Heart left ventricle (tissue), 13 donors: ENCODE measurements around the gene TEDC1.

Source experiments
- CTCF ChIP-seq, 12 donors: fragments of 200-600 bp; sonication (generic) in 4 of 12; IDR thresholded peaks; one replicate each; pipeline versions ENCODE4 v1.5.0 to v1.8.0; 2018 to 2022; ENCODE audit warnings: antibody characterized with exemption in 12 of 12, mild to moderate bottlenecking in 5 of 12
- POLR2A ChIP-seq, 2 donors: fragments of 450-650 bp; IDR thresholded peaks; one replicate each; pipeline ENCODE4 v1.6.1; 2017; ENCODE audit warnings: antibody characterized with exemption in 2 of 2, mild to moderate bottlenecking in 2 of 2, moderate library complexity in 2 of 2
- donor health status: ischemic (EF 13 %, LVEDD 7.1; RV severe dilation, severe dysfunction).
- donor health status: DM: no; HTN: yes; CAD: no.
- donor health status: DM: no; HTN: no; CAD: no.
- donor health status: ischemic (EF 25% LVEDD 6.9; RV normal size, moderate dysfunction).
- donor health status: ischemic (EF 25% LVEDD 5.7; RV mildly dilated, moderate dysfunction).
- donor health status: ischemic (EF 35%, LVEDD 5.7; RV mildly dilated, moderate dysfunction).
- donor health status: nonischemic (EF 11% LVEDD 7.7; RV severe dilation, severe dysfunction).
- donor health status: DM: yes; HTN: yes; CAD: no.
- donor health status: PGD.
- donor health status: ischemic (EF 29% LVEDD 5.4; RV normal size, mild dysfunction).
- donor health status: nonischemic (EF 23%, LVEDD 6.1; RV moderate dilation, normal function).

GRCh38 chr14:105531894-105532623 lies 41.0 kb downstream of the TEDC1 start:
- TF ChIP-seq CTCF (IDR thresholded peaks at IDR 0.05) (no peak), POLR2A (IDR thresholded peaks at IDR 0.05) (no peak)
